Mesothelial cell of epicardium (in vitro differentiated cells): ENCODE data around the gene CTNNA3. TPM values are rescaled to one million over a fixed set of nuclear protein-coding genes. Genes with fewer than 3 reads are reported as not detected.

Experiments
- DNase-seq, 2 experiments: peaks; one replicate each; pipeline ENCODE4 v3.0.0; 2021; ENCODE audit warnings: low spot score in 2 of 2; ENCODE audit not compliant: unreplicated experiment in 2 of 2
- H3K27ac Mint-ChIP-seq: 2 replicates; pipeline ENCODE4 v1.8.0; 2021; ENCODE audit warnings: mixed read lengths
- H3K27me3 Mint-ChIP-seq: 2 replicates; pipeline ENCODE4 v1.8.0; 2021; ENCODE audit warnings: low read depth, mixed read lengths
- H3K36me3 Mint-ChIP-seq: 2 replicates; pipeline ENCODE4 v1.8.0; 2021; ENCODE audit warnings: mixed read lengths
- H3K4me1 Mint-ChIP-seq: 2 replicates; pipeline ENCODE4 v1.8.0; 2021; ENCODE audit warnings: mixed read lengths
- H3K4me3 Mint-ChIP-seq: 2 replicates; pipeline ENCODE4 v1.8.0; 2021; ENCODE audit warnings: mild to moderate bottlenecking, moderate library complexity, mixed read lengths
- H3K9me3 Mint-ChIP-seq: 2 replicates; pipeline ENCODE4 v1.8.0; 2021; ENCODE audit warnings: mixed read lengths
- total RNA-seq: library from RNA; stranded (reverse); gene quantifications from 3 replicates; pipeline ENCODE4 v1.2.1, GENCODE V29; 2021
- TF ChIP-seq, protein P1 (sequence below): fragments of 200-600 bp; sonication (generic); IDR thresholded peaks from one replicate; pipeline ENCODE4 v1.5.0; 2021; ENCODE audit warnings: antibody characterized with exemption; ENCODE audit not compliant: unreplicated experiment

CTNNA3 gene
- total RNA-seq, 1 donor from 2014 or later = 14.2 TPM

DNA sequence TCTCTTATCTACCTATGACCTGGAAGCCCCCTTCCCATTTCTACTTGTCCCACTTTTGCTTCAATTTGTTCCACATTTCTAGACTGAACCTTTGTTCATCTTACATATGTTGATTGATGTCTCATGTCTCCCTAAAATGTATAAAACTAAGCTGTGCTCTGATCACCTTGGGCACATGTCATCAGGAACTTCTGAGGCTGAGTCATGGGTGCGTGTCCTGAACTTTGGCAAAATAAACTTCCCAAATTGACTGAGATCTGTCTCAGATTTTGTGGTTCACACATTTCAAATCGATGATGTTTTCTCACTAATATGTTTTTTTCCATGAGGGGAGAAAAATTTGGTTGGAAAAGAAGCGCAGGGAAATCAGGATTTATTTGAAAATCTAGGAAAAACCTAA is 1176.4 kb downstream of the CTNNA3 start:
- no peak for DNase-seq
- Mint-ChIP-seq H3K9me3 (peaks cover 3% of the 10 kb centered on the region), H3K4me3 (no peak overlapping the region), H3K36me3 (no peaks in the 10 kb centered on the region), H3K4me1 (peaks cover 5% of the 10 kb centered on the region), H3K27ac (no peak overlapping the region), H3K27me3 (no peaks in the 10 kb centered on the region)
- TF ChIP-seq, protein P1, sequence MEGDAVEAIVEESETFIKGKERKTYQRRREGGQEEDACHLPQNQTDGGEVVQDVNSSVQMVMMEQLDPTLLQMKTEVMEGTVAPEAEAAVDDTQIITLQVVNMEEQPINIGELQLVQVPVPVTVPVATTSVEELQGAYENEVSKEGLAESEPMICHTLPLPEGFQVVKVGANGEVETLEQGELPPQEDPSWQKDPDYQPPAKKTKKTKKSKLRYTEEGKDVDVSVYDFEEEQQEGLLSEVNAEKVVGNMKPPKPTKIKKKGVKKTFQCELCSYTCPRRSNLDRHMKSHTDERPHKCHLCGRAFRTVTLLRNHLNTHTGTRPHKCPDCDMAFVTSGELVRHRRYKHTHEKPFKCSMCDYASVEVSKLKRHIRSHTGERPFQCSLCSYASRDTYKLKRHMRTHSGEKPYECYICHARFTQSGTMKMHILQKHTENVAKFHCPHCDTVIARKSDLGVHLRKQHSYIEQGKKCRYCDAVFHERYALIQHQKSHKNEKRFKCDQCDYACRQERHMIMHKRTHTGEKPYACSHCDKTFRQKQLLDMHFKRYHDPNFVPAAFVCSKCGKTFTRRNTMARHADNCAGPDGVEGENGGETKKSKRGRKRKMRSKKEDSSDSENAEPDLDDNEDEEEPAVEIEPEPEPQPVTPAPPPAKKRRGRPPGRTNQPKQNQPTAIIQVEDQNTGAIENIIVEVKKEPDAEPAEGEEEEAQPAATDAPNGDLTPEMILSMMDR = no peak

DNA sequence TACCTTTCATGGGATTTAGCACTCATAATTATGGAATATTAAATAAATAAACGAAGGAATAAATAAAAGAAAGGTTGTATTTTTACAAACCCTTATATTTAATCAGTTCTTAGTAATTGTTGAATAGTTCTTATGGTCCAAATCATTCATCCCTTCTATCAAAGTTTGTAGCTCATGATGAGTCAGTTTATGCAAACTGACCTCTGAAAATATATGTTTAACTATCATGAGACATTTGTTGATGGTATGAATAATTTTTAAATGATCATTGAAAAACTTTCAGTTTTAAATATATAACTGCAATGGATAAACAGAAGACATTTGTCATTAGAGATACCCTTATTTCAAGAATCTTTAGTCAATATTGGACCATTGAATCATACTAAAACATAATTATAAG is 1181.3 kb downstream of the CTNNA3 start:
- TF ChIP-seq, protein P1 = no peak
- DNase-seq = no peak

DNA sequence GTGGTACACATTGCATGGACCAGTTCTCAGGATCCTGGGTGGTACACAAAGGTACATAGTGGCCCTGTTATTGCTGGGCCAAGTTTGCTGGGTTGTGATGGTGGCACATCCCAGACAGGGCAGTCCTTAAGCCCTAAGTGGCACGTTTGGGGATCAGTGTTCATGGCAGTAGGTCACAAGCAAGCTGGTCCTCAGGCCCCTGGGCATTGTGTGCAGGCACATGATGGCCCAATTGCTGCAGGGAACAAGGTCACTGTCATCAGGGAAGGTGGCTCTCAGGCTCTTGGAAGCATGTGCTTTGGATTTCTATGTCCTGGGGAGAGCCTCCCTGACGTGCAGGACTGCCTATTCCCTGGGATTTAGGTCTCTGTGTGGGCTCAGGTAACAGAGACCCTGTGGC is 1182.5 kb downstream of the CTNNA3 start:
- TF ChIP-seq, protein P1 = no peak
- Mint-ChIP-seq H3K27ac (no peak overlapping the region), H3K4me3 (no peak overlapping the region), H3K27me3 (peaks cover 1% of the 10 kb centered on the region), H3K4me1 (no peaks in the 10 kb centered on the region), H3K36me3 (no peaks in the 10 kb centered on the region), H3K9me3 (peaks cover 18% of the 10 kb centered on the region)
- DNase-seq = no peak

More for the DNA sequence above, 1181.3 kb downstream of the CTNNA3 start:
- Mint-ChIP-seq H3K9me3 (peaks cover 11% of the 10 kb centered on the region), H3K4me1 (no peaks in the 10 kb centered on the region), H3K27me3 (peaks cover 1% of the 10 kb centered on the region), H3K27ac (no peak overlapping the region), H3K4me3 (no peak overlapping the region), H3K36me3 (no peaks in the 10 kb centered on the region)

DNA sequence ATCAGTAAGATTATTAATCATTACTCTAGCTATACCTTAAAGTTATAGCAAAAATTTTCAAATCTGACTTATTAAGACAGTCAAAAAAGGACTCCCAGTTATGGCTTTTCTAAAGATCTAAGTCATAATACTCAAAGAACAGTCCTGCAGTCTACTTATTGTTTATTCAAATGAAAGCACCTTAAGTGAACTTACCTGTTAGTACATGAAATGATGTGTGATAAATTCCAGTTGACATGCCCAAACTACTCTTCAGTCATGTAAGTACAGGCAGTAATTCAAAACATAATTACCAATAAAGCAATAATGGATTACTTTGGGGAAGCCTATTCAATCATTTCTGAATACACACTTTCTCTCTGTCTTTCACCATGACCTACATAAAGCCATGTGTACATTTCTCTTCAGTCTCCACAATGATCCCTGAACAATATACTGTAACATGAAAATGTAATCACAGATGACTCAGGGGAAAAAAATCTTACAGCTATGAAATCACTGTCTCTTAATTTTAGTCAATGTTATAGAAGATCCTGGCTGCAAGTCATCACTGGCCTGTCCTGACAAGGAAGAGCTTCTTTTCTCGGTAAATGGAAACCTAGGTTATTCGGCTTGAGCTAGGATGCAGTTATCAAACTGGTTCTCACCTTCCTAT is 1190.9 kb downstream of the CTNNA3 start:
- H3K27ac Mint-ChIP-seq = no peak overlapping the region

DNA sequence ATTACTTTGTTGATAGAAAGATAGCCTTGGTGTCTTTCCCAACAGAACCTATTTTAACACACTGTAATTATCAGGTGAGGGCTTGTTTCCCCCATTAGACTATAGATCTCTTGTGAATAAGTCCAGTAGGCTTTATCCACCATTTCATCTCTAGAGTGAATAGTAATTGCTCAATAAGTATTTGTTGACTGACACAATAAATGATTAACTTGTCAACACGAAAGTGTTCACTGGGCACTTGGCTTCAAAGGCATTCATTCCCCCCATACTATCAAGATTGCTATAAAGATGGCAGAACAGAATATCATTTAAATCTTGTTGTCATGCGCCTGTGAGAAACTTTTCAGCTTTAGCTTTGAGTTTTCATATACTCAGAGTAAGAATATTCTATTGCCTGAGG is 1194.6 kb downstream of the CTNNA3 start:
- no peaks in the 10 kb centered on the region for H3K36me3 Mint-ChIP-seq
- H3K9me3 Mint-ChIP-seq = no peaks in the 10 kb centered on the region
- no peak for DNase-seq
- H3K4me3 Mint-ChIP-seq = no peak overlapping the region
- TF ChIP-seq, protein P1 = no peak
- H3K4me1 Mint-ChIP-seq = peaks cover 5% of the 10 kb centered on the region
- H3K27me3 Mint-ChIP-seq = no peaks in the 10 kb centered on the region
- no peak overlapping the region for H3K27ac Mint-ChIP-seq

More for the DNA sequence above, 1190.9 kb downstream of the CTNNA3 start:
- TF ChIP-seq, protein P1 = no peak
- Mint-ChIP-seq H3K4me3 (no peak overlapping the region), H3K9me3 (peaks cover 8% of the 10 kb centered on the region), H3K27me3 (no peaks in the 10 kb centered on the region), H3K4me1 (peaks cover 5% of the 10 kb centered on the region), H3K36me3 (no peaks in the 10 kb centered on the region)
- DNase-seq = no peak
